GM10266 (cell line): Measurements from ENCODE around the gene RGS7.

Experiments
- DNase-seq: peaks from one replicate; pipeline ENCODE4 v3.0.0; 2012; ENCODE audit errors: extremely low spot score
- CTCF ChIP-seq: IDR thresholded peaks from 2 replicates; pipeline ENCODE4 v1.5.1; 2012; ENCODE audit warnings: mild to moderate bottlenecking, low read depth; ENCODE audit not compliant: control insufficient read depth, insufficient read depth; ENCODE audit errors: missing control alignments

The RGS7 gene

DNA sequence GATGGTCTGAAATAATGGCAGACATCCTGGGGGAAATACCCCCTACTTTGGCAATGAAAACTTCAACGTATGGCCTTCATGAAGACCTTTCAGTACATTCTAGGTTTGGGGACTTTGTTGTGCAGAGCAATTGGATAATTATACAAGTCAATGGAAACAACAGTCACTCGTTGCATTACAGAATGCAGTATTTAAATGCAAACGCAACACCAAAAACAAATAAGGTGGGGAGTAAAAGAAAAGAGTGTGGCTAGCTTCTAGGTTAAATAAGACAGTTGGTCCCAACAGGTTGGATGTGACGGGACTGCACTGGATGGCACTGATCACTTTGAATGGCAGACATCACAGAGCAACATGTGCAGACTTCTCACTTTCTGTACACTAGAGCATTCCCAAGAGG lies 386.8 kb downstream of the RGS7 start:
- DNase-seq = no peak
- no peak for TF ChIP-seq CTCF

DNA sequence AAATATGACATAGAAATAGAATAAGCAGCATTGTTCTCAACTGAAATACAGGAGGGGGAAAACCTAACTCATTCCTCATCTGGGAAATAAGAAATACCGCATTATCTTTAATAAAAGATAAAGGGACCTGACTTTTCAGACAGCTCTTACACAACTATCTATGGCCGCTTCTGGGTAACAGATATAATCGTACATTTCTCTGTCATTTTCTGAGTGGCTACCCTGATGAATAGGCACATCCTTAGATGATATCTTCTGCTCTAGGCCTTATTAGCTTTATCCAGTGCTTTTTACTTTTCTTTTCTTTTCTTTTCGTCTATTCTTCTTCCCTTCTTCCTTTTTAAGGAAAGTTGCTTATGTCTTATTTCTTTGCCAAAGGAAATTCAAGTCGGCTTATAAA lies 388.1 kb downstream of the RGS7 start:
- no peak for DNase-seq
- TF ChIP-seq CTCF = no peak

- no peak for DNase-seq
- TF ChIP-seq CTCF = no peak
Observed at GRCh38 chr1:240967070-240967724, 389.8 kb downstream of the RGS7 start.

DNA sequence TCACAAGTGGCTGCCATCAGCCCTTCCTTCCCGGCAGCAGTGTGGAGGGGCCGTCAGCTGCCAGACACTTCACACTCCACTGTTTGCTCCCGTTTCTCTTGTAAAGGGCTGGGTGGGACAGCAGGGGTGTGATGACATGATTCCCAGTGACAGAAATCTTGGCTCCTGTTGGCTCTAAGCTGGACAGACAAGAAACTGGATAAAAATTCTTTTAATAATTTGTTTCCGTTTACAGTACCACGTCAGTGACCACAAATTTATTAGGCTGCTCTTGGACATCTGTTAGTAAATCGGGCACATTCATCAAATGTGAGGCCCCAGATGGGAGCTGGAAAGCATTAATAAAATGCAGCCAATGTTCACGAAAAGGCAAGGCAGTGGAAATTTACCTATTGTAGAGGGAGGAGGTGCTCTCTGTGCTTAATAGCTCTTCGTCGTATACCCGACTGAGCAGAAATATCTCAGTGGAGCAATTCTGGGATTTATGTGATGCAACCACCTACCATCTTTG lies 391.4 kb downstream of the RGS7 start:
- DNase-seq = no peak
- TF ChIP-seq CTCF = no peak

- DNase-seq = no peak
- no peak for TF ChIP-seq CTCF
Observed at GRCh38 chr1:240962086-240962485, 394.9 kb downstream of the RGS7 start.

DNA sequence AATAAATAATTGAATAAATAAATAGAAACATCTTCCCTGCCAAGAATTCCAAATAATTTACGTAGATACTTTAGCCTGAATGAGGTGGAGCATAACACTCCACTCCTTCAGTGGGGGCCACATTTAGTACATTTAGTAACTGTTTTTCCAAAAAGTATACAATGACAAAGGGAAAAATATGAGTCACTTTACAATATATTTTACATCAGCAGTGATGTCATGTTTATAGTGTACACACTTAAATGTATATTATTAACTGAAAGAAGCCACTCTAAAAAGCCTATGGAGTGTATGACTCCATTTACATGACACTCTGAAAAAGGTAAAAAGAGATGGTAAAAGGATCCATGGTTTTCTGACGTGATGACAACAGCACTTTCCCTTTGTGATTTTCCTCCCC lies 400.6 kb downstream of the RGS7 start:
- no peak for DNase-seq

More for the DNA sequence above, 400.6 kb downstream of the RGS7 start:
- no peak for TF ChIP-seq CTCF
